ENCODE data around the gene HEBP2.

DNA sequence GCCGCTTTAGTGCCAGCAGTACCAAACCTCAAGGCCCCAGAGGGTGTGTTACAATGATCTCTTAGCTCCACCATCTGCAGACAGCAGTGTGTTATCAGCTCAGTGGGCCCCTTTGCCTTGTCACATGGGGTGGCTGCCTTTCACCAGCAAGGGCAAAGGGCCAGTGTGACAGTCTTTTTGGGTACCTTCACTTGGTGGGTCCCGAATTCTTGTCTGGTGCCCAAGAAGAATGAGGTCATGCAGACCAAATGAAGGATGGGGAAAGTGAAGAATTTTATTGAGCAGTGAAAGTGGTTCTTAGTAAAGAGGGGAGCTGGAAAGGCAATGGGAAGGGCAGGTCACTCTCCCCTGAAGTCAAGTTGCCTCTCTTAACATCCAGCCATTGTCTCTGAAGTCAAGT is 29.2 kb upstream of the HEBP2 start:
- TF ChIP-seq, protein P1, sequence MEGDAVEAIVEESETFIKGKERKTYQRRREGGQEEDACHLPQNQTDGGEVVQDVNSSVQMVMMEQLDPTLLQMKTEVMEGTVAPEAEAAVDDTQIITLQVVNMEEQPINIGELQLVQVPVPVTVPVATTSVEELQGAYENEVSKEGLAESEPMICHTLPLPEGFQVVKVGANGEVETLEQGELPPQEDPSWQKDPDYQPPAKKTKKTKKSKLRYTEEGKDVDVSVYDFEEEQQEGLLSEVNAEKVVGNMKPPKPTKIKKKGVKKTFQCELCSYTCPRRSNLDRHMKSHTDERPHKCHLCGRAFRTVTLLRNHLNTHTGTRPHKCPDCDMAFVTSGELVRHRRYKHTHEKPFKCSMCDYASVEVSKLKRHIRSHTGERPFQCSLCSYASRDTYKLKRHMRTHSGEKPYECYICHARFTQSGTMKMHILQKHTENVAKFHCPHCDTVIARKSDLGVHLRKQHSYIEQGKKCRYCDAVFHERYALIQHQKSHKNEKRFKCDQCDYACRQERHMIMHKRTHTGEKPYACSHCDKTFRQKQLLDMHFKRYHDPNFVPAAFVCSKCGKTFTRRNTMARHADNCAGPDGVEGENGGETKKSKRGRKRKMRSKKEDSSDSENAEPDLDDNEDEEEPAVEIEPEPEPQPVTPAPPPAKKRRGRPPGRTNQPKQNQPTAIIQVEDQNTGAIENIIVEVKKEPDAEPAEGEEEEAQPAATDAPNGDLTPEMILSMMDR (IDR thresholded peaks at IDR 0.05; ENCODE audit: low read depth, low read length) = no peak
- TF ChIP-seq, protein P2, sequence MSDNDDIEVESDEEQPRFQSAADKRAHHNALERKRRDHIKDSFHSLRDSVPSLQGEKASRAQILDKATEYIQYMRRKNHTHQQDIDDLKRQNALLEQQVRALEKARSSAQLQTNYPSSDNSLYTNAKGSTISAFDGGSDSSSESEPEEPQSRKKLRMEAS (IDR thresholded peaks at IDR 0.05; ENCODE audit: low read depth, low read length) = no peak
- TF ChIP-seq POLR2A (IDR thresholded peaks at IDR 0.05; ENCODE audit: extremely low read depth, insufficient read length) = no peak

Measured in NB4 (cell line).